NCI-H524 treated with DMSO at 0.1 percent for 48 hours (cell line): ENCODE results near the gene TEAD4.
"Not testable (repeated sequence)": the region's sequence is repeated elsewhere in the genome, so short reads cannot be mapped to it uniquely, and the experiment has no call there.

ENCODE experiments used
- DNase-seq: peaks from one replicate; lab custom pipeline; 2025; lab: John Stamatoyannopoulos, UW

The TEAD4 gene

GRCh38 chr12:3048540-3048939 lies 89.3 kb downstream of the TEAD4 start:
- no peak for DNase-seq

- DNase-seq: no peak
Observed at GRCh38 chr12:3049176-3049575, 90.0 kb downstream of the TEAD4 start.

GRCh38 chr12:3049611-3050249 lies 90.5 kb downstream of the TEAD4 start:
- DNase-seq: no peak

- DNase-seq: no peak
Observed at GRCh38 chr12:3054374-3054773, 95.2 kb downstream of the TEAD4 start.

- no peak for DNase-seq
Observed at GRCh38 chr12:3055026-3055703, 96.0 kb downstream of the TEAD4 start.

GRCh38 chr12:3055704-3056467 lies 96.7 kb downstream of the TEAD4 start:
- DNase-seq: no peak

- peak; percentile 25 for DNase-seq
Observed at GRCh38 chr12:3061059-3061458, 101.9 kb downstream of the TEAD4 start.

- DNase-seq: no peak
Observed at GRCh38 chr12:3061501-3062215, 102.5 kb downstream of the TEAD4 start.

- no peak for DNase-seq
Observed at GRCh38 chr12:3065300-3065699, 106.1 kb downstream of the TEAD4 start.

- not testable (repeated sequence) for DNase-seq
Observed at GRCh38 chr12:3065846-3066245, 106.6 kb downstream of the TEAD4 start.

GRCh38 chr12:3069714-3070113 lies 110.5 kb downstream of the TEAD4 start:
- no peak for DNase-seq

GRCh38 chr12:3071107-3071506 lies 111.9 kb downstream of the TEAD4 start:
- no peak for DNase-seq

- no peak for DNase-seq
Observed at GRCh38 chr12:3071710-3072109, 112.5 kb downstream of the TEAD4 start.

- DNase-seq: peak; percentile 39
Observed at GRCh38 chr12:3073438-3074250, 114.4 kb downstream of the TEAD4 start.

GRCh38 chr12:3075315-3075714 lies 116.1 kb downstream of the TEAD4 start:
- DNase-seq: no peak

- DNase-seq: no peak
Observed at GRCh38 chr12:3076730-3077571, 117.8 kb downstream of the TEAD4 start, which contains the start of gene TSPAN9. TSS of gene TSPAN9 (plus strand) at chr12:3077379. CDS start at chr12:3201194, 123,815 bp downstream.

- DNase-seq: no peak
Observed at GRCh38 chr12:3077572-3078081, 118.4 kb downstream of the TEAD4 start.

- no peak for DNase-seq
Observed at GRCh38 chr12:3078086-3078820, 119.1 kb downstream of the TEAD4 start.

- no peak for DNase-seq
Observed at GRCh38 chr12:3081091-3081490, 121.9 kb downstream of the TEAD4 start.

- DNase-seq: no peak
Observed at GRCh38 chr12:3081886-3082285, 122.7 kb downstream of the TEAD4 start.
